ENCODE measurements around the gene PIEZO1. TPM values are rescaled to one million over a fixed set of nuclear protein-coding genes. Genes with fewer than 3 reads are reported as not detected.

PIEZO1 gene
- total and polyA plus RNA-seq, 2 experiments from 2014 or later, result 30.4 to 70.1 TPM

GRCh38 chr16:88806491-88807111 lies 21.6 kb upstream of the PIEZO1 start:
- peaks cover 4% of the 10 kb centered on the region; the same call in 1 of the 3 replicates for H3K9me3 Mint-ChIP-seq
- Histone ChIP-seq H3K79me2 (replicated peaks; ENCODE audit: insufficient read depth) (peaks cover 24% of the 10 kb centered on the region), H3K4me1 (ENCODE audit: insufficient read depth) (no peaks in the 10 kb centered on the region; the same call in 1 of the 2 replicates)

More at GRCh38 chr16:88806491-88807111, 21.6 kb upstream of the PIEZO1 start:
- ATAC-seq, result no peak
- H3K4me1 Mint-ChIP-seq, result peaks cover 3% of the 10 kb centered on the region; the same call in 1 of the 3 replicates
- Histone ChIP-seq H4K20me1 (replicated peaks; ENCODE audit: insufficient read depth) (no peaks in the 10 kb centered on the region; the same call in none of the 2 replicates), H3K36me3 (ENCODE audit: insufficient read depth) (peaks cover 19% of the 10 kb centered on the region), H3K27ac (ENCODE audit: low read depth) (peak overlapping the region; percentile 74; the same call in 1 of the 2 replicates), H3F3A (replicated peaks; ENCODE audit: low read depth) (peaks cover 66% of the 10 kb centered on the region), H3K27me3 (ENCODE audit: insufficient read depth) (no peaks in the 10 kb centered on the region), H3K4me3 (no peak overlapping the region), H2AFZ (no peak overlapping the region), H3K4me2 (no peak overlapping the region), H3K9me2 (ENCODE audit: insufficient read depth) (no peaks in the 10 kb centered on the region)
- DNase-seq (ENCODE audit: low spot score), result no peak
- H3K36me3 Mint-ChIP-seq (ENCODE audit: low read depth), result peaks cover 62% of the 10 kb centered on the region
- H3K27me3 Mint-ChIP-seq (ENCODE audit: insufficient read depth, low read depth, poor library complexity), result peaks cover 52% of the 10 kb centered on the region
- no peak overlapping the region for H3K27ac Mint-ChIP-seq
- no peak overlapping the region for H3K4me3 Mint-ChIP-seq
- TF ChIP-seq, protein P1, sequence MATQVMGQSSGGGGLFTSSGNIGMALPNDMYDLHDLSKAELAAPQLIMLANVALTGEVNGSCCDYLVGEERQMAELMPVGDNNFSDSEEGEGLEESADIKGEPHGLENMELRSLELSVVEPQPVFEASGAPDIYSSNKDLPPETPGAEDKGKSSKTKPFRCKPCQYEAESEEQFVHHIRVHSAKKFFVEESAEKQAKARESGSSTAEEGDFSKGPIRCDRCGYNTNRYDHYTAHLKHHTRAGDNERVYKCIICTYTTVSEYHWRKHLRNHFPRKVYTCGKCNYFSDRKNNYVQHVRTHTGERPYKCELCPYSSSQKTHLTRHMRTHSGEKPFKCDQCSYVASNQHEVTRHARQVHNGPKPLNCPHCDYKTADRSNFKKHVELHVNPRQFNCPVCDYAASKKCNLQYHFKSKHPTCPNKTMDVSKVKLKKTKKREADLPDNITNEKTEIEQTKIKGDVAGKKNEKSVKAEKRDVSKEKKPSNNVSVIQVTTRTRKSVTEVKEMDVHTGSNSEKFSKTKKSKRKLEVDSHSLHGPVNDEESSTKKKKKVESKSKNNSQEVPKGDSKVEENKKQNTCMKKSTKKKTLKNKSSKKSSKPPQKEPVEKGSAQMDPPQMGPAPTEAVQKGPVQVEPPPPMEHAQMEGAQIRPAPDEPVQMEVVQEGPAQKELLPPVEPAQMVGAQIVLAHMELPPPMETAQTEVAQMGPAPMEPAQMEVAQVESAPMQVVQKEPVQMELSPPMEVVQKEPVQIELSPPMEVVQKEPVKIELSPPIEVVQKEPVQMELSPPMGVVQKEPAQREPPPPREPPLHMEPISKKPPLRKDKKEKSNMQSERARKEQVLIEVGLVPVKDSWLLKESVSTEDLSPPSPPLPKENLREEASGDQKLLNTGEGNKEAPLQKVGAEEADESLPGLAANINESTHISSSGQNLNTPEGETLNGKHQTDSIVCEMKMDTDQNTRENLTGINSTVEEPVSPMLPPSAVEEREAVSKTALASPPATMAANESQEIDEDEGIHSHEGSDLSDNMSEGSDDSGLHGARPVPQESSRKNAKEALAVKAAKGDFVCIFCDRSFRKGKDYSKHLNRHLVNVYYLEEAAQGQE (IDR thresholded peaks at IDR 0.05; ENCODE audit: unreplicated experiment), result no peak
- TF ChIP-seq ZNF462 (CRISPR knock-in tag; IDR thresholded peaks at IDR 0.05), result no peak
- TF ChIP-seq EZH2phosphoT487 (IDR thresholded peaks at IDR 0.05; ENCODE audit: unreplicated experiment), result no peak
- TF ChIP-seq EZH2 (IDR thresholded peaks at IDR 0.05; ENCODE audit: low read depth, unreplicated experiment), result no peak
- TF ChIP-seq CREB1 (CRISPR knock-in tag; IDR thresholded peaks at IDR 0.05; ENCODE audit: low read depth), result no peak
- TF ChIP-seq POLR2AphosphoS5 (IDR thresholded peaks at IDR 0.05; ENCODE audit: low read depth), result no peak
- TF ChIP-seq NANOG (IDR thresholded peaks at IDR 0.05; ENCODE audit: borderline replicate concordance), result no peak
- no peak for TF ChIP-seq STAT1 (IDR thresholded peaks at IDR 0.05; ENCODE audit: unreplicated experiment)
- no peak for TF ChIP-seq ZNF331 (CRISPR knock-in tag; IDR thresholded peaks at IDR 0.05; ENCODE audit: low read depth)
- TF ChIP-seq ETS1 (IDR thresholded peaks at IDR 0.05), result no peak
- no peak for TF ChIP-seq JUNB (IDR thresholded peaks at IDR 0.05; ENCODE audit: unreplicated experiment)
- TF ChIP-seq, protein P2, sequence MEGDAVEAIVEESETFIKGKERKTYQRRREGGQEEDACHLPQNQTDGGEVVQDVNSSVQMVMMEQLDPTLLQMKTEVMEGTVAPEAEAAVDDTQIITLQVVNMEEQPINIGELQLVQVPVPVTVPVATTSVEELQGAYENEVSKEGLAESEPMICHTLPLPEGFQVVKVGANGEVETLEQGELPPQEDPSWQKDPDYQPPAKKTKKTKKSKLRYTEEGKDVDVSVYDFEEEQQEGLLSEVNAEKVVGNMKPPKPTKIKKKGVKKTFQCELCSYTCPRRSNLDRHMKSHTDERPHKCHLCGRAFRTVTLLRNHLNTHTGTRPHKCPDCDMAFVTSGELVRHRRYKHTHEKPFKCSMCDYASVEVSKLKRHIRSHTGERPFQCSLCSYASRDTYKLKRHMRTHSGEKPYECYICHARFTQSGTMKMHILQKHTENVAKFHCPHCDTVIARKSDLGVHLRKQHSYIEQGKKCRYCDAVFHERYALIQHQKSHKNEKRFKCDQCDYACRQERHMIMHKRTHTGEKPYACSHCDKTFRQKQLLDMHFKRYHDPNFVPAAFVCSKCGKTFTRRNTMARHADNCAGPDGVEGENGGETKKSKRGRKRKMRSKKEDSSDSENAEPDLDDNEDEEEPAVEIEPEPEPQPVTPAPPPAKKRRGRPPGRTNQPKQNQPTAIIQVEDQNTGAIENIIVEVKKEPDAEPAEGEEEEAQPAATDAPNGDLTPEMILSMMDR (conservative IDR thresholded peaks at IDR 0.05; ENCODE audit: low read depth in 2 of 2), result no peak
- TF ChIP-seq ZNF114 (CRISPR knock-in tag; IDR thresholded peaks at IDR 0.05), result no peak

Measured in GM23338 (cell line).